ENCODE results near the gene CAMLG.

DNA sequence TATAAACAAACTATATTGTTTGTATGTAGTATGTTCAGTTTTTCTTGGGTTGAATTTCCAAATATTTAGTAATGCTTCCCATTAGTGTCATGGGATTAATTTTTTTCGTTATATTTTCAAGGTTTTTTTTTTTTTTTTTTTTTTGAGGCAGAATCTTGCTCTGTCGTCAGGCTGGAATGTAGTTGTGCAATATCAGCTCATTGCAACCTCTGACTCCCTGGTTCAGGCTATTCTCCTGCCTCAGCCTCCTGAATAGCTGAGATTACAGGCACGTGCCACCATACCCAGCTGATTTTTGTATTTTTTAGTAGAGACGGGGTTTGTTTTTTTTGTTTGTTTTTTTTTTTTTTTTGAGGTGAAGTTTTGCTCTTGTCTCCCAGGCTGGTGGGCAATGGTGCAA, 30.9 kb downstream of the CAMLG start:
- TF ChIP-seq, protein P1, sequence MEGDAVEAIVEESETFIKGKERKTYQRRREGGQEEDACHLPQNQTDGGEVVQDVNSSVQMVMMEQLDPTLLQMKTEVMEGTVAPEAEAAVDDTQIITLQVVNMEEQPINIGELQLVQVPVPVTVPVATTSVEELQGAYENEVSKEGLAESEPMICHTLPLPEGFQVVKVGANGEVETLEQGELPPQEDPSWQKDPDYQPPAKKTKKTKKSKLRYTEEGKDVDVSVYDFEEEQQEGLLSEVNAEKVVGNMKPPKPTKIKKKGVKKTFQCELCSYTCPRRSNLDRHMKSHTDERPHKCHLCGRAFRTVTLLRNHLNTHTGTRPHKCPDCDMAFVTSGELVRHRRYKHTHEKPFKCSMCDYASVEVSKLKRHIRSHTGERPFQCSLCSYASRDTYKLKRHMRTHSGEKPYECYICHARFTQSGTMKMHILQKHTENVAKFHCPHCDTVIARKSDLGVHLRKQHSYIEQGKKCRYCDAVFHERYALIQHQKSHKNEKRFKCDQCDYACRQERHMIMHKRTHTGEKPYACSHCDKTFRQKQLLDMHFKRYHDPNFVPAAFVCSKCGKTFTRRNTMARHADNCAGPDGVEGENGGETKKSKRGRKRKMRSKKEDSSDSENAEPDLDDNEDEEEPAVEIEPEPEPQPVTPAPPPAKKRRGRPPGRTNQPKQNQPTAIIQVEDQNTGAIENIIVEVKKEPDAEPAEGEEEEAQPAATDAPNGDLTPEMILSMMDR (IDR thresholded peaks at IDR 0.05) = no peak
- TF ChIP-seq EP300 (IDR thresholded peaks at IDR 0.05) = no peak
